Sigmoid colon (tissue), 7 donors: ENCODE data around the gene VAMP3. TPM values are rescaled to one million over a fixed set of nuclear protein-coding genes. Genes with fewer than 3 reads are reported as not detected.
A peak's percentile ranks its signal among the peaks of the same experiment; 100 is the strongest.

ENCODE experiments used
- DNase-seq: peaks from one replicate; pipeline ENCODE4 v3.0.0-alpha.2; 2019
- H3K27ac ChIP-seq, 4 donors: fragments of 200-600 bp; sonication (generic); one replicate each; pipeline ENCODE4 v1.5.1; 2016 to 2019; ENCODE audit warnings: mild to moderate bottlenecking in 1 of 4
- H3K27me3 ChIP-seq, 3 donors: fragments of 200-600 bp; sonication (generic); one replicate each; pipeline ENCODE4 v1.5.1; 2019; ENCODE audit warnings: mild to moderate bottlenecking in 1 of 3
- H3K36me3 ChIP-seq, 4 donors: fragments of 200-600 bp; sonication (generic); one replicate each; pipeline ENCODE4 v1.5.1; 2016 to 2019
- H3K4me1 ChIP-seq, 4 donors: fragments of 200-600 bp; sonication (generic); one replicate each; pipeline ENCODE4 v1.5.1; 2017 to 2019
- H3K4me3 ChIP-seq, 4 donors: fragments of 200-600 bp; sonication (generic); one replicate each; pipeline ENCODE4 v1.5.1; 2017 to 2019; ENCODE audit warnings: mild to moderate bottlenecking in 2 of 4, moderate library complexity in 1 of 4
- H3K9me3 ChIP-seq, 4 donors: fragments of 200-600 bp in 3 of 4; sonication (generic) in 3 of 4; one replicate each; pipeline versions ENCODE4 v1.5.1 to v1.6.1; 2013 to 2019
- CTCF ChIP-seq, 4 experiments: fragments of 450-650 bp in 3 of 4; fragments of 200-600 bp in 1 of 4; IDR thresholded peaks; one replicate each; pipeline ENCODE4 v1.5.1; 2016 to 2019; ENCODE audit warnings: antibody characterized with exemption in 4 of 4, mild to moderate bottlenecking in 3 of 4, moderate library complexity in 2 of 4
- EP300 ChIP-seq, 4 donors: sonication (generic); formaldehyde crosslinking; IDR thresholded peaks; one replicate each; pipeline ENCODE4 v1.6.1; 2017; ENCODE audit warnings: antibody characterized with exemption in 4 of 4
- POLR2A ChIP-seq, 2 donors: fragments of 450-650 bp; IDR thresholded peaks; one replicate each; pipeline ENCODE4 v1.6.1; 2016; ENCODE audit warnings: antibody characterized with exemption in 2 of 2, mild to moderate bottlenecking in 2 of 2, moderate library complexity in 2 of 2
- POLR2AphosphoS5 ChIP-seq, 4 donors: sonication (generic); formaldehyde crosslinking; IDR thresholded peaks; one replicate each; pipeline ENCODE4 v1.6.1; 2017; ENCODE audit warnings: antibody characterized with exemption in 4 of 4
- WGBS, 2 donors: extraction: QIAGEN DNeasy Blood & Tissue Kit; methylation state at CpG; one replicate each; pipeline ENCODE4 v1.1.7; 2013; 5-methylcytosine and 5-hydroxymethylcytosine counted together
- intact Hi-C: fragments of 100-400 bp; cut with DNase I; formaldehyde crosslinking; loops from one replicate; pipeline ENCODE4 v1.15.1; 2023
- polyA plus RNA-seq, 3 donors: library from polyadenylated mRNA; stranded (reverse); fragments of 200-250 nt; gene quantifications; one replicate each; pipeline ENCODE4 v1.2.3, GENCODE V29; 2013
- total RNA-seq, 4 donors: library from RNA; depleted of rRNA; stranded (reverse); fragments of >200 nt; gene quantifications; one replicate each; pipeline ENCODE4 v1.1.0, GENCODE V29; 2016
- donor health status: healthy with polysubstance abuse.
- donor health status: Bipolar disorder and iron deficiency.
- donor health status: healthy.

VAMP3 gene
- 1,000 to 10,000 TPM in 1 of 4 donors, 100 to 1,000 TPM in 1, 10 to 100 TPM in 2; 83.8 to 2,991 (median 182) TPM for total RNA-seq
- 100 to 1,000 TPM in 2 of 3 donors, 10 to 100 TPM in 1; 55.3 to 125 (median 113) TPM for polyA plus RNA-seq

- H3K27me3 ChIP-seq = no peaks in the 10 kb centered on the region
- peak; percentile 82 to 94 (median 92) for TF ChIP-seq POLR2AphosphoS5 (IDR thresholded peaks at IDR 0.05)
- TF ChIP-seq POLR2A (IDR thresholded peaks at IDR 0.05) = peak; percentile 26 to 32
- TF ChIP-seq EP300 (IDR thresholded peaks at IDR 0.05) = no peak
- TF ChIP-seq CTCF (IDR thresholded peaks at IDR 0.05) = no peak
- H3K36me3 ChIP-seq = peaks cover 0 to 27% (median 4%) of the 10 kb centered on the region in 4 donors
- H3K27ac ChIP-seq = peak within 1 kb of the TSS; percentile 87 to 94 (median 94)
- H3K4me1 ChIP-seq = peaks cover 0 to 20% (median 14%) of the 10 kb centered on the region in 4 donors
- DNase-seq = peak; percentile 94
- H3K4me3 ChIP-seq = peak within 1 kb of the TSS; percentile 76 to 98 (median 93)
- WGBS, 2 donors = 0 to 1% methylated on average over 97 of the region's 97 CpGs
- intact Hi-C loops = loop anchor here (1.0 kb wide), 1 partner anchor 13 kb away; the partner anchor contains the start of gene PER3
- no peaks in the 10 kb centered on the region for H3K9me3 ChIP-seq
These were observed at the start of gene VAMP3 for GRCh38 chr1:7770997-7771822. VAMP3 (plus strand) TSS chr1:7771296; CDS start chr1:7771384, 88 bp downstream.

- WGBS, 2 donors = 71 to 80% methylated on average over 5 of the region's 5 CpGs
- H3K36me3 ChIP-seq = no peaks in the 10 kb centered on the region
- H3K4me3 ChIP-seq = no peak overlapping the region
- no peaks in the 10 kb centered on the region for H3K9me3 ChIP-seq
- no peak for DNase-seq
- H3K27me3 ChIP-seq = no peaks in the 10 kb centered on the region
- intact Hi-C loops = no loop called here
- peaks cover 0 to 4% (median 0%) of the 10 kb centered on the region in 4 donors for H3K4me1 ChIP-seq
- TF ChIP-seq POLR2AphosphoS5 (IDR thresholded peaks at IDR 0.05) (no peak), CTCF (IDR thresholded peaks at IDR 0.05) (no peak), EP300 (IDR thresholded peaks at IDR 0.05) (no peak), POLR2A (IDR thresholded peaks at IDR 0.05) (no peak)
- H3K27ac ChIP-seq = no peak overlapping the region
These were observed 49.0 kb upstream of the VAMP3 start for GRCh38 chr1:7721940-7722669.

GRCh38 chr1:7722670-7723012, 48.5 kb upstream of the VAMP3 start:
- WGBS, 2 donors = 90 to 93% methylated on average over 2 of the region's 2 CpGs
- no peak overlapping the region for H3K27ac ChIP-seq
- H3K9me3 ChIP-seq = no peaks in the 10 kb centered on the region
- intact Hi-C loops = no loop called here
- no peak for TF ChIP-seq EP300 (IDR thresholded peaks at IDR 0.05)
- no peak for TF ChIP-seq POLR2AphosphoS5 (IDR thresholded peaks at IDR 0.05)
- no peak for TF ChIP-seq POLR2A (IDR thresholded peaks at IDR 0.05)
- TF ChIP-seq CTCF (IDR thresholded peaks at IDR 0.05) = no peak
- H3K4me1 ChIP-seq = peaks cover 0 to 4% (median 0%) of the 10 kb centered on the region in 4 donors
- no peaks in the 10 kb centered on the region for H3K36me3 ChIP-seq
- H3K27me3 ChIP-seq = no peaks in the 10 kb centered on the region
- no peak overlapping the region for H3K4me3 ChIP-seq
- no peak for DNase-seq

GRCh38 chr1:7726623-7727022, 44.5 kb upstream of the VAMP3 start:
- Histone ChIP-seq H3K27me3 (no peaks in the 10 kb centered on the region), H3K4me1 (peaks cover 0 to 4% (median 0%) of the 10 kb centered on the region in 4 donors), H3K4me3 (no peak overlapping the region), H3K27ac (peak overlapping the region in 1 of 4 donors; percentile 40), H3K36me3 (no peaks in the 10 kb centered on the region), H3K9me3 (no peaks in the 10 kb centered on the region)
- intact Hi-C loops = no loop called here
- 33 to 72% methylated on average over 7 of the region's 7 CpGs for WGBS, 2 donors
- no peak for TF ChIP-seq CTCF (IDR thresholded peaks at IDR 0.05)
- TF ChIP-seq POLR2A (IDR thresholded peaks at IDR 0.05) = no peak
- TF ChIP-seq EP300 (IDR thresholded peaks at IDR 0.05) = no peak
- TF ChIP-seq POLR2AphosphoS5 (IDR thresholded peaks at IDR 0.05) = no peak
- no peak for DNase-seq
